IgD-negative memory B cell (primary cell): ENCODE results near the gene ICE2. TPM values are rescaled to one million over a fixed set of nuclear protein-coding genes. Genes with fewer than 3 reads are reported as not detected.

ENCODE experiments used
- H3K27ac Mint-ChIP-seq, 3 donors: one replicate each; pipeline ENCODE4 v1.8.0; 2020 to 2022; ENCODE audit warnings: mild to moderate bottlenecking in 3 of 3, mixed read lengths in 3 of 3, moderate library complexity in 1 of 3
- H3K27me3 Mint-ChIP-seq: one replicate; pipeline ENCODE4 v1.8.0; 2021; ENCODE audit warnings: mixed read lengths
- H3K36me3 Mint-ChIP-seq: one replicate; pipeline ENCODE4 v1.8.0; 2020; ENCODE audit warnings: mild to moderate bottlenecking, mixed read lengths
- H3K4me1 Mint-ChIP-seq, 3 donors: one replicate each; pipeline ENCODE4 v1.8.0; 2020 to 2022; ENCODE audit warnings: mixed read lengths in 3 of 3, mild to moderate bottlenecking in 1 of 3
- H3K4me3 Mint-ChIP-seq, 4 donors: one replicate each; pipeline ENCODE4 v1.8.0; 2020 to 2022; ENCODE audit warnings: mild to moderate bottlenecking in 4 of 4, mixed read lengths in 4 of 4, moderate library complexity in 3 of 4
- H3K9me3 Mint-ChIP-seq, 3 donors: one replicate each; pipeline ENCODE4 v1.8.0; 2020 to 2021; ENCODE audit warnings: mixed read lengths in 3 of 3, mild to moderate bottlenecking in 1 of 3
- polyA plus RNA-seq: library from polyadenylated mRNA; unstranded; fragments of 300-500 nt; fragmentation: Illumina TruSeq; gene quantifications from one replicate; pipeline ENCODE4 v1.2.3, GENCODE V29; 2021

The ICE2 gene
- polyA plus RNA-seq, 1 donor from 2014 or later: 52.8 TPM

GRCh38 chr15:60397772-60398445 lies 81.0 kb downstream of the ICE2 start, which contains the start of gene ANXA2:
ANXA2 (minus strand) TSS chr15:60397986; CDS start chr15:60386075, 11,911 bp downstream.
- H3K4me3 Mint-ChIP-seq: peak within 1 kb of the TSS; percentile 95 to 99 (median 98)
- no peaks in the 10 kb centered on the region for H3K27me3 Mint-ChIP-seq
- H3K27ac Mint-ChIP-seq: peak within 1 kb of the TSS; percentile 86 to 99 (median 94)
- H3K4me1 Mint-ChIP-seq: peaks cover 34 to 38% (median 36%) of the 10 kb centered on the region in 3 donors
- H3K9me3 Mint-ChIP-seq: no peaks in the 10 kb centered on the region
- no peaks in the 10 kb centered on the region for H3K36me3 Mint-ChIP-seq

GRCh38 chr15:60396958-60397771 lies 81.8 kb downstream of the ICE2 start:
- Mint-ChIP-seq H3K9me3 (no peaks in the 10 kb centered on the region), H3K27me3 (no peaks in the 10 kb centered on the region), H3K36me3 (no peaks in the 10 kb centered on the region), H3K4me3 (peak overlapping the region; percentile 95 to 99 (median 98)), H3K27ac (peak overlapping the region; percentile 86 to 99 (median 93)), H3K4me1 (peaks cover 38 to 41% (median 39%) of the 10 kb centered on the region in 3 donors)

- H3K4me1 Mint-ChIP-seq: peaks cover 41 to 46% (median 42%) of the 10 kb centered on the region in 3 donors
Measured at GRCh38 chr15:60396560-60396957, 82.4 kb downstream of the ICE2 start.

GRCh38 chr15:60396100-60396499 lies 82.8 kb downstream of the ICE2 start:
- H3K4me3 Mint-ChIP-seq: peak overlapping the region; percentile 56 to 98 (median 84)
- peaks cover 44 to 47% (median 45%) of the 10 kb centered on the region in 3 donors for H3K4me1 Mint-ChIP-seq
- H3K9me3 Mint-ChIP-seq: no peaks in the 10 kb centered on the region
- no peaks in the 10 kb centered on the region for H3K27me3 Mint-ChIP-seq
- peak overlapping the region in 2 of 3 donors; percentile 82 to 86 for H3K27ac Mint-ChIP-seq
- no peaks in the 10 kb centered on the region for H3K36me3 Mint-ChIP-seq

More at GRCh38 chr15:60396560-60396957, 82.4 kb downstream of the ICE2 start:
- Mint-ChIP-seq H3K9me3 (no peaks in the 10 kb centered on the region), H3K4me3 (peak overlapping the region; percentile 95 to 99 (median 98)), H3K27me3 (no peaks in the 10 kb centered on the region), H3K27ac (peak overlapping the region in 2 of 3 donors; percentile 86 to 93), H3K36me3 (no peaks in the 10 kb centered on the region)

GRCh38 chr15:60395276-60396011 lies 83.5 kb downstream of the ICE2 start:
- Mint-ChIP-seq H3K27me3 (no peaks in the 10 kb centered on the region), H3K4me3 (peak overlapping the region in 2 of 4 donors; percentile 39 to 95), H3K27ac (peak overlapping the region in 2 of 3 donors; percentile 45 to 69), H3K9me3 (no peaks in the 10 kb centered on the region), H3K4me1 (peaks cover 47 to 50% (median 50%) of the 10 kb centered on the region in 3 donors), H3K36me3 (no peaks in the 10 kb centered on the region)

GRCh38 chr15:60394689-60395097 lies 84.2 kb downstream of the ICE2 start:
- Mint-ChIP-seq H3K4me3 (peak overlapping the region in 1 of 4 donors; percentile 59), H3K27me3 (no peaks in the 10 kb centered on the region), H3K27ac (no peak overlapping the region), H3K4me1 (peaks cover 51 to 58% (median 58%) of the 10 kb centered on the region in 3 donors), H3K36me3 (no peaks in the 10 kb centered on the region), H3K9me3 (no peaks in the 10 kb centered on the region)

- H3K4me3 Mint-ChIP-seq: peak overlapping the region in 3 of 4 donors; percentile 28 to 72 (median 36)
- H3K27me3 Mint-ChIP-seq: no peaks in the 10 kb centered on the region
- H3K36me3 Mint-ChIP-seq: no peaks in the 10 kb centered on the region
- H3K27ac Mint-ChIP-seq: peak overlapping the region in 2 of 3 donors; percentile 74 to 75
- H3K9me3 Mint-ChIP-seq: no peaks in the 10 kb centered on the region
- peaks cover 53 to 64% (median 54%) of the 10 kb centered on the region in 3 donors for H3K4me1 Mint-ChIP-seq
Measured at GRCh38 chr15:60392986-60393790, 85.8 kb downstream of the ICE2 start.

- Mint-ChIP-seq H3K27ac (peak overlapping the region in 2 of 3 donors; percentile 74 to 75), H3K27me3 (no peaks in the 10 kb centered on the region), H3K36me3 (no peaks in the 10 kb centered on the region), H3K9me3 (no peaks in the 10 kb centered on the region), H3K4me1 (peaks cover 55 to 65% (median 55%) of the 10 kb centered on the region in 3 donors), H3K4me3 (peak overlapping the region in 2 of 4 donors; percentile 28 to 72)
Measured at GRCh38 chr15:60392601-60392985, 86.3 kb downstream of the ICE2 start.

- H3K36me3 Mint-ChIP-seq: no peaks in the 10 kb centered on the region
- H3K4me1 Mint-ChIP-seq: peaks cover 56 to 69% (median 58%) of the 10 kb centered on the region in 3 donors
- H3K4me3 Mint-ChIP-seq: peak overlapping the region in 2 of 4 donors; percentile 2 to 20
- H3K27ac Mint-ChIP-seq: peak overlapping the region in 1 of 3 donors; percentile 63
- H3K9me3 Mint-ChIP-seq: no peaks in the 10 kb centered on the region
- H3K27me3 Mint-ChIP-seq: no peaks in the 10 kb centered on the region
Measured at GRCh38 chr15:60391722-60392315, 87.1 kb downstream of the ICE2 start.

- Mint-ChIP-seq H3K4me1 (peaks cover 55 to 65% (median 56%) of the 10 kb centered on the region in 3 donors), H3K4me3 (peak overlapping the region in 2 of 4 donors; percentile 69 to 87)
Measured at GRCh38 chr15:60390871-60391501, 88.0 kb downstream of the ICE2 start.

GRCh38 chr15:60390231-60390630 lies 88.7 kb downstream of the ICE2 start:
- Mint-ChIP-seq H3K4me1 (peaks cover 50 to 63% (median 51%) of the 10 kb centered on the region in 3 donors), H3K27ac (no peak overlapping the region), H3K4me3 (peak overlapping the region in 1 of 4 donors; percentile 12)

More at GRCh38 chr15:60390871-60391501, 88.0 kb downstream of the ICE2 start:
- peak overlapping the region in 2 of 3 donors; percentile 34 to 63 for H3K27ac Mint-ChIP-seq
- no peaks in the 10 kb centered on the region for H3K36me3 Mint-ChIP-seq
- no peaks in the 10 kb centered on the region for H3K27me3 Mint-ChIP-seq
- no peaks in the 10 kb centered on the region for H3K9me3 Mint-ChIP-seq

GRCh38 chr15:60389261-60390077 lies 89.5 kb downstream of the ICE2 start:
- peak overlapping the region in 2 of 3 donors; percentile 0 to 18 for H3K27ac Mint-ChIP-seq
- no peaks in the 10 kb centered on the region for H3K36me3 Mint-ChIP-seq
- no peaks in the 10 kb centered on the region for H3K9me3 Mint-ChIP-seq
- no peaks in the 10 kb centered on the region for H3K27me3 Mint-ChIP-seq
- H3K4me1 Mint-ChIP-seq: peaks cover 49 to 57% (median 50%) of the 10 kb centered on the region in 3 donors
- H3K4me3 Mint-ChIP-seq: peak overlapping the region; percentile 0 to 78 (median 7)

More at GRCh38 chr15:60390231-60390630, 88.7 kb downstream of the ICE2 start:
- Mint-ChIP-seq H3K9me3 (no peaks in the 10 kb centered on the region), H3K36me3 (no peaks in the 10 kb centered on the region), H3K27me3 (no peaks in the 10 kb centered on the region)
